ENCODE data around the gene ENTPD8. TPM values are rescaled to one million over a fixed set of nuclear protein-coding genes. Genes with fewer than 3 reads are reported as not detected.
A peak's percentile ranks its signal among the peaks of the same experiment; 100 is the strongest.

Gene ENTPD8
- total and polyA plus RNA-seq, 2 of the 13 experiments (the other 11 are each of a cell fraction or from before 2014, with no cell fraction given) = 0.26 to 0.44 TPM

DNA sequence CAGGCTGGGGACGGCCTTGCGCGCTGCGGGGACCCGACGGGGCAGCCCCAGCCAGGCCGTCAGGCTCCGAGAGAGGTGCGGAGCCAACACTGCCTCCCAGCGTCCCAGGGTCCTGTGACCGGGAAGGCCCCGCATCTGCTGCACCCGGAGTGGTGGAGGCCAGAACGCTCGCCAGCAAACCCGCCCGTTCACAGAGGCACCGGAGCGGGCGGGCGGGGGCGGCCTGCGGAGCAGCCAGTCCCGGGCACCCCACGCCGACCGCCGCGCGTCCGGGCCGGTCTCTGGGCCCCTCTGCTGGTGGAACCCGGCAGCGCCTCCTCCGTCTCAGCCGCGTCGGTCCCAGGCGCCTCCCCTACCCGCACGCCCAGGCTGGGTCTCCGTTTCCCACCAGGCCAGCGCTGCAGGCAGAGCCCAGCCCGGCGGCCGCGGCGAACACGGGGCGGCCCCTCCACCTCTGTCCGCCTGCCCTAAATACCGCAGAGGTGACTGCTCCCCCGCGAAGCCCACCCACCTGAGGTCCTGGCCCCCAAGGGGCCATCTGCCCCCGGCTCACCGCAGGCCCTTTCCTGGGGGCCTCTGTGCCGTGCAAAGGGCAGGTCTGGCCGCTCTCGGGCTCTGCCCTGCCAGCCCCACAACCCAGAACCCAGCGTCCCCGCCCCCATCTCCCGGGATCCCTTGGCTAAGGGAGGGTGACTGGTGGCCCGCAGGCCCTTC, 34.1 kb downstream of the ENTPD8 start (continued):
- TF ChIP-seq HDAC2 (CRISPR knock-in tag; IDR thresholded peaks at IDR 0.05) (no peak), NRL (CRISPR knock-in tag; IDR thresholded peaks at IDR 0.05; ENCODE audit: borderline replicate concordance) (no peak; the same call in 1 of the 2 replicates), PITX1 (CRISPR knock-in tag; IDR thresholded peaks at IDR 0.05) (no peak), ZNF569 (CRISPR knock-in tag; IDR thresholded peaks at IDR 0.05; ENCODE audit: borderline replicate concordance) (no peak), HMGA1 (CRISPR knock-in tag; conservative IDR thresholded peaks at IDR 0.05) (no peak), REL (CRISPR knock-in tag; conservative IDR thresholded peaks at IDR 0.05) (no peak), KDM2A (CRISPR knock-in tag; IDR thresholded peaks at IDR 0.05; ENCODE audit: borderline replicate concordance, low read depth) (peak; percentile 53; the same call in 1 of the 2 replicates), RBFOX2 (IDR thresholded peaks at IDR 0.05; ENCODE audit: low read depth, low read length) (no peak), MAFK (conservative IDR thresholded peaks at IDR 0.05 in 1 of 2, IDR thresholded peaks at IDR 0.05 in 1 of 2; ENCODE audit: low read length in 2 of 2) (no peak), ZNF160 (CRISPR knock-in tag; IDR thresholded peaks at IDR 0.05) (no peak), CHD2 (IDR thresholded peaks at IDR 0.05; ENCODE audit: low read depth, low read length) (no peak), PHF20 (CRISPR knock-in tag; IDR thresholded peaks at IDR 0.05) (no peak), SP1 (IDR thresholded peaks at IDR 0.05) (no peak), SP1 (CRISPR knock-in tag; IDR thresholded peaks at IDR 0.05) (no peak), ZNF781 (CRISPR knock-in tag; IDR thresholded peaks at IDR 0.05; ENCODE audit: borderline replicate concordance, not compliant biosample characterization) (no peak), ELF1 (CRISPR knock-in tag; IDR thresholded peaks at IDR 0.05) (no peak), RXRA (CRISPR knock-in tag; IDR thresholded peaks at IDR 0.05) (peak; percentile 39; the same call in 1 of the 2 replicates), NR1H2 (CRISPR knock-in tag; IDR thresholded peaks at IDR 0.05; ENCODE audit: borderline replicate concordance, low read depth) (no peak), ZNF709 (CRISPR knock-in tag; IDR thresholded peaks at IDR 0.05) (no peak), CREB1 (IDR thresholded peaks at IDR 0.05) (no peak), CREB1 (CRISPR knock-in tag; IDR thresholded peaks at IDR 0.05) (no peak), ZNF441 (CRISPR knock-in tag; IDR thresholded peaks at IDR 0.05; ENCODE audit: borderline replicate concordance) (no peak), ZNF724P (CRISPR knock-in tag; IDR thresholded peaks at IDR 0.05; ENCODE audit: borderline replicate concordance) (peak; percentile 54; the same call in 1 of the 2 replicates)
- TF ChIP-seq, protein P1, sequence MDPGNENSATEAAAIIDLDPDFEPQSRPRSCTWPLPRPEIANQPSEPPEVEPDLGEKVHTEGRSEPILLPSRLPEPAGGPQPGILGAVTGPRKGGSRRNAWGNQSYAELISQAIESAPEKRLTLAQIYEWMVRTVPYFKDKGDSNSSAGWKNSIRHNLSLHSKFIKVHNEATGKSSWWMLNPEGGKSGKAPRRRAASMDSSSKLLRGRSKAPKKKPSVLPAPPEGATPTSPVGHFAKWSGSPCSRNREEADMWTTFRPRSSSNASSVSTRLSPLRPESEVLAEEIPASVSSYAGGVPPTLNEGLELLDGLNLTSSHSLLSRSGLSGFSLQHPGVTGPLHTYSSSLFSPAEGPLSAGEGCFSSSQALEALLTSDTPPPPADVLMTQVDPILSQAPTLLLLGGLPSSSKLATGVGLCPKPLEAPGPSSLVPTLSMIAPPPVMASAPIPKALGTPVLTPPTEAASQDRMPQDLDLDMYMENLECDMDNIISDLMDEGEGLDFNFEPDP (CRISPR knock-in tag; conservative IDR thresholded peaks at IDR 0.05) = no peak
- TF ChIP-seq, protein P2, sequence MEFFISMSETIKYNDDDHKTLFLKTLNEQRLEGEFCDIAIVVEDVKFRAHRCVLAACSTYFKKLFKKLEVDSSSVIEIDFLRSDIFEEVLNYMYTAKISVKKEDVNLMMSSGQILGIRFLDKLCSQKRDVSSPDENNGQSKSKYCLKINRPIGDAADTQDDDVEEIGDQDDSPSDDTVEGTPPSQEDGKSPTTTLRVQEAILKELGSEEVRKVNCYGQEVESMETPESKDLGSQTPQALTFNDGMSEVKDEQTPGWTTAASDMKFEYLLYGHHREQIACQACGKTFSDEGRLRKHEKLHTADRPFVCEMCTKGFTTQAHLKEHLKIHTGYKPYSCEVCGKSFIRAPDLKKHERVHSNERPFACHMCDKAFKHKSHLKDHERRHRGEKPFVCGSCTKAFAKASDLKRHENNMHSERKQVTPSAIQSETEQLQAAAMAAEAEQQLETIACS (CRISPR knock-in tag; IDR thresholded peaks at IDR 0.05) = no peak
- TF ChIP-seq, protein P3, sequence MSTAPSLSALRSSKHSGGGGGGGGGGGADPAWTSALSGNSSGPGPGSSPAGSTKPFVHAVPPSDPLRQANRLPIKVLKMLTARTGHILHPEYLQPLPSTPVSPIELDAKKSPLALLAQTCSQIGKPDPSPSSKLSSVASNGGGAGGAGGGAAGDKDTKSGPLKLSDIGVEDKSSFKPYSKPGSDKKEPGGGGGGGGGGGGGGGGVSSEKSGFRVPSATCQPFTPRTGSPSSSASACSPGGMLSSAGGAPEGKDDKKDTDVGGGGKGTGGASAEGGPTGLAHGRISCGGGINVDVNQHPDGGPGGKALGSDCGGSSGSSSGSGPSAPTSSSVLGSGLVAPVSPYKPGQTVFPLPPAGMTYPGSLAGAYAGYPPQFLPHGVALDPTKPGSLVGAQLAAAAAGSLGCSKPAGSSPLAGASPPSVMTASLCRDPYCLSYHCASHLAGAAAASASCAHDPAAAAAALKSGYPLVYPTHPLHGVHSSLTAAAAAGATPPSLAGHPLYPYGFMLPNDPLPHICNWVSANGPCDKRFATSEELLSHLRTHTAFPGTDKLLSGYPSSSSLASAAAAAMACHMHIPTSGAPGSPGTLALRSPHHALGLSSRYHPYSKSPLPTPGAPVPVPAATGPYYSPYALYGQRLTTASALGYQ (CRISPR knock-in tag; IDR thresholded peaks at IDR 0.05) = no peak
